HepG2 (cell line): ENCODE measurements around the gene TSNAX.

Experiments used
- EZH2 ChIP-seq: conservative IDR thresholded peaks from 2 replicates; pipeline ENCODE4 v1.6.1; 2012; ENCODE audit warnings: mild to moderate bottlenecking, low read depth, low read length, moderate library complexity
- GABPB1 ChIP-seq: IDR thresholded peaks from 2 replicates; pipeline ENCODE4 v1.6.1; 2016; ENCODE audit warnings: mild to moderate bottlenecking, missing genetic modification reagents, moderate library complexity, missing compliant biosample characterization
- IRF2 ChIP-seq: IDR thresholded peaks from 2 replicates; pipeline ENCODE4 v1.6.1; 2018; ENCODE audit warnings: missing genetic modification reagents, missing compliant biosample characterization
- KAT7 ChIP-seq: IDR thresholded peaks from 2 replicates; pipeline ENCODE4 v1.6.1; 2018; ENCODE audit warnings: borderline replicate concordance, missing compliant biosample characterization
- KDM1A ChIP-seq: IDR thresholded peaks from 2 replicates; pipeline ENCODE4 v1.6.1; 2016; ENCODE audit warnings: missing compliant biosample characterization
- POLR2A ChIP-seq, 2 experiments: IDR thresholded peaks; 2 replicates each; pipeline ENCODE4 v1.6.1; 2011; ENCODE audit warnings: low read depth in 2 of 2, low read length in 2 of 2, mild to moderate bottlenecking in 1 of 2, moderate library complexity in 1 of 2; ENCODE audit not compliant: insufficient read depth in 1 of 2
- POLR2AphosphoS2 ChIP-seq: IDR thresholded peaks from 2 replicates; pipeline ENCODE4 v1.6.1; 2011; ENCODE audit warnings: low read depth, low read length, improper control_type of control experiment
- RELA ChIP-seq: sonication (generic); formaldehyde crosslinking; IDR thresholded peaks from 2 replicates; pipeline ENCODE4 v1.4.0; 2020; ENCODE audit warnings: missing genetic modification reagents
- SP2 ChIP-seq: sonication (generic); formaldehyde crosslinking; IDR thresholded peaks from 2 replicates; pipeline ENCODE4 v1.5.1; 2020; ENCODE audit warnings: mild to moderate bottlenecking, missing genetic modification reagents
- ZNF331 ChIP-seq: sonication (generic); formaldehyde crosslinking; IDR thresholded peaks from 2 replicates; pipeline ENCODE4 v1.4.0; 2020; ENCODE audit warnings: missing genetic modification reagents
- ZNF382 ChIP-seq: sonication (generic); formaldehyde crosslinking; IDR thresholded peaks from 2 replicates; pipeline ENCODE4 v1.5.0; 2020; ENCODE audit warnings: missing genetic modification reagents, mild to moderate bottlenecking, borderline replicate concordance
- ZNF720 ChIP-seq: sonication (generic); formaldehyde crosslinking; IDR thresholded peaks from 2 replicates; pipeline ENCODE4 v1.4.0; 2020; ENCODE audit warnings: missing genetic modification reagents
- TF ChIP-seq, protein P1 (sequence below): sonication (generic); formaldehyde crosslinking; IDR thresholded peaks from 2 replicates; pipeline ENCODE4 v1.4.0; 2020; ENCODE audit warnings: missing genetic modification reagents

- TF ChIP-seq ZNF331 (CRISPR knock-in tag): no peak
- no peak for TF ChIP-seq SP2 (CRISPR knock-in tag)
- TF ChIP-seq ZNF382 (CRISPR knock-in tag): no peak
- no peak for TF ChIP-seq KDM1A (CRISPR knock-in tag)
- no peak for TF ChIP-seq POLR2AphosphoS2
- TF ChIP-seq POLR2A (IDR thresholded peaks at IDR 0.05; ENCODE audit: insufficient read depth in 1 of 2, low read depth in 2 of 2, low read length in 2 of 2): no peak
- TF ChIP-seq KAT7: no peak
- no peak for TF ChIP-seq IRF2
- TF ChIP-seq EZH2: no peak
- no peak for TF ChIP-seq GABPB1
- no peak for TF ChIP-seq ZNF720 (CRISPR knock-in tag)
- TF ChIP-seq, protein P1, sequence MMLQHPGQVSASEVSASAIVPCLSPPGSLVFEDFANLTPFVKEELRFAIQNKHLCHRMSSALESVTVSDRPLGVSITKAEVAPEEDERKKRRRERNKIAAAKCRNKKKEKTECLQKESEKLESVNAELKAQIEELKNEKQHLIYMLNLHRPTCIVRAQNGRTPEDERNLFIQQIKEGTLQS: no peak
- no peak for TF ChIP-seq RELA (CRISPR knock-in tag)
Measured at GRCh38 chr1:231561647-231562383, 33.3 kb downstream of the TSNAX start.
